IPS-NIHi7 (cell line): ENCODE measurements around the gene SYT6.

Experiments
- DNase-seq: peaks from one replicate; pipeline ENCODE4 v3.0.0; 2012; ENCODE audit warnings: mixed read lengths; ENCODE audit errors: extremely low spot score

Gene SYT6

DNA sequence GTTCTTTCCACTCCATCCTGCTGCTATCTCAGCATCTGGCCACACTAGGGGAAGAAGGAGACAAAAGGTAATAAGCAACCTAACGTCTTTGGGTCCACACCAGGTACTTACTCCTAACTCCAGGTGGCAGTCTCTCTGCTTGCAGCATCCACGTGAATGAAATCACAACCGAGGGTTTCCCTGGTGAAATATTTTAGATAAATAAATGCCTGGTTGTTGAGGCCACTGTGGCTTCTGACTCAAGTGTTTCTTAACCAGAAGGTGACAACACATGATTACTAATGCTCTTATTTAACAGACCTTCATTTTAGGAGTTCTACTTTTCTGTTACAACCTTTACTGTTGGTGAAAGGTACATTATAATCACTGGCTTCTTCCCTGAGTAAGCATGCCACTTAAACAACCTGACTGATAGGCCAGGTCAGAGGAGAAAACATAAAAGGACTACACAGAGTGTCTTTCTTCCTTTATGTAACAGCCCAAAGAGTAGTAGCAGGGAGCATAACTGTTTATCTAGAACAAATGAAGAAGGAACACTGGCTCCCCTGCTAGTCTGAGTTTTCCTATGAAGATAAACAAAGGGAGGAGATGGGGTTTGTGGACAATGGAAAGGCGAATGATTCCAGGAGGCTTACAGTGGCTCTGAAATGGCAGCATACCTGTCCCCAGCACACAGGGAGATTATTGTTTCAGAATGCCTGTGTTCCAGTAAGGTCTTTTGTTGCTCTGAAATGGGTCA lies 59.9 kb downstream of the SYT6 start:
- no peak for DNase-seq

DNA sequence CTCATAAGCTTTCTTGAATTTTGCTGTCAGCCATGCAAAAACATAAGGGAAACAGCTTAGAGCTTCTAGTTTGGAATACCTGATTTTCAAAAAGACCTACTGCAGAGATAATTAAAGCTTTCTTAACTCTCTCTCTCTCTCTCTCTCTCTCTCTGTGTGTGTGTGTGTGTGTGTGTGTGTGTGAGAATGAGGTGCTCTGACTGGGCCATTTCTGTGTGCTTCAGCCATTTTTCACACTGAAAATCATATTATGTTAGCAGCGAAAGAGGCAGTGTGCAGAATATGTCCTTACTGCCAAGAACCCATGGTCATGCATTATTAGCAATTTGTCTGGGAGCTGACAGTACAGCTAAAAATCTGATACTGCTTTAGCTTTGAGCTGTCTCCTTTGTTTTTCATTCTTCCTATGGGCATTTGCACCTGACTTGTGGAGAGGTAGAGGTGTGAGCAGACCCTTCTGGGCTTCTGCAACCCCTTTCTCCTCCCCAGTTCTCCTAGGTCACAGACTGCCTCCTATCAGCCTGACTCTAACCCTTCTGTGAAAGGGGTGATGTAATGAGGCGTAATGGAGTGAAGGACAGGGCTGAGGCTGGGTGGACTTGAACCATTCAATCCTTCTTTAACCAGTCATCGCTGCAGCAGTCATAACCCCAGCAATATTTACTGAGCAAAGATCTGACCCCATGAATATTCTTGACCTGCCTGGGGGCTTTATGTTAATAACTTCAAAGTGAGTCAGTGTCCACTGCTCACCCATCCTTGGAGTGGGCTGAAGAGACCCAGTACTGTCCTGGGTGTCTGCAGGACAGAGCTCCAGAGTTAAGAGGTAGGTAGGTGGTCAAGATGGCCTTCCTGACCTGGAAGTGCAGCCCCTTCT lies 61.2 kb downstream of the SYT6 start:
- no peak for DNase-seq

DNA sequence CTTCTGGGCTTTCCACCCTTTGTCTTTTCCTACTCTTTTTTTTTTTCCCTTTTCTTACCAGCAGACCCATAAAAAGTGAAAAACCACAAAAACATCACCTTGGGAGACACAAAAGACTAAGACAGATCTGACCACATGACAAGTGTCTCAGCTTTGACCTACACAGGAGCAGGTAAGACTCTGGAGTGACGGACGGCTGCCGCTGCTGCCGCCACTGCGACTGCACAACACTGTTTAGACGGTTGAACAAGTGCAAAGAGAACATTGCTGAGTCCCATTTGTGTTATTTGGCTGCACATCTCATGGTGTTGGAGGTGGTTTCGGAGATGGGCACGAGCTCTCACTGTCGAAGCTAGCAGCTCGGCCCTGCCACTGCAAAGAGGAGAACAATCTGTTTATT lies 62.0 kb downstream of the SYT6 start:
- no peak for DNase-seq

DNA sequence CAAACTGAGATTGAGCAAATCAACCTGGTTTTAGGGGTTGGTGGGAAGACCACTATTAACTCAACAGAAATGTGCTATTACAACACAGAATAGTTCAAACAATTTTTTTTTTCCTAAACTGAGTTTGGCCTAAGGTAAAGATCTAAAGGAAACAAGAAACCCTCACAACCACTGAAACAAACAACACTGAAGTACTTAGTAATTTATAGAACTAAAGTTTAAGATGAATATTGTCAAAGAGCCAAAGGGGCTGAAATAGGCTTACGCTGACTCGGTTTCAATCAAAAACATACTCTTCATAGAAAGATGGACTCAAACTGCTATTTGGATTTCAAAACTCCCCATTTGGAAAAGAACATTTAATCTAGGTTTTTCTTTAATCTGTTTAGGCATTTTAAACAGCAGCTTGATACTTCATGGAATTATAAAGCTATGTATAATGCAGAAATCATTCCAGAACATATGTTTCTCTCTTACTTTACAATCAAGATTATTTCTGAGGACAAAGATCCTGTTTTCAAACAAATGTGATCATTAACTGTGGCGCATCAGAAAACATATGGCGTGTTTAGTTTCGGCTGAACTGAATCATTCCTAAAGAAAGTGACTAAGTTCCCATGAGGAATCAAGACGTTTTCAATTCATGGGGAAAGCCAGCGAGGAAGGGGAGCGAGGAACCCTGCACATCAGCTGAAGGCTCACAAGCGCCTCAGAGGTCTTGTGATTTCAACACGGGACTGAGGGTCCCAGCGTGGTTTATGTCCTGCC lies 62.7 kb downstream of the SYT6 start:
- no peak for DNase-seq

DNA sequence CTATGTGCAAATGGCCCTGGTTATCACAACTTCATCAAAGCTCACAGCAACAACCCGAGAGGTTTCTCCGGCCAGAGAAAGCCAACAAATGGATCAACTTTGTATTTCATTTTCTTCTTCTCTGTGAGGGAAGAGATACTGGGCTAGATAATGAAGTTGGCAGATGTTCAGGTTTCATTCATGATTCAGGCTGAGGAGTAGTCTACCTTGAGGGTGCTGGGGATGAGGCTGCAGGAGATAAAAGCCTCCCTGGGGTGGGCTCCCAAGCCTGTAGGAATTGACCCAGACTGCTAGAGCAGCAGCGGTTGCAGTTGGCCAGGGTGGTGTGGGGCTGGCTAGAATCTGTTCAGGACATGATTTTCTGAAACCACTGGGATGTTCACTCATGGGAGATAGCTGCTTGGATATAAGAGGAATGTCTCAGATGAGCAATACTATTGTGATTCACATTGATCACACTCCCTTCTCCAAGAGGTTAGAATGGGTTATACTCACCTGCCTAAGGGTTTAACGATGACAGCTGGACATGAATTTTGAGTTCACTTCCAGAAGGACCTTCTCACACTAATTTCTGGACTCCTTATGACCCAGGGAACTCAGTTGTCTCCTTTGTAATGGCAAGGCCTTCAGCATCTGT lies 64.0 kb downstream of the SYT6 start:
- DNase-seq: no peak

DNA sequence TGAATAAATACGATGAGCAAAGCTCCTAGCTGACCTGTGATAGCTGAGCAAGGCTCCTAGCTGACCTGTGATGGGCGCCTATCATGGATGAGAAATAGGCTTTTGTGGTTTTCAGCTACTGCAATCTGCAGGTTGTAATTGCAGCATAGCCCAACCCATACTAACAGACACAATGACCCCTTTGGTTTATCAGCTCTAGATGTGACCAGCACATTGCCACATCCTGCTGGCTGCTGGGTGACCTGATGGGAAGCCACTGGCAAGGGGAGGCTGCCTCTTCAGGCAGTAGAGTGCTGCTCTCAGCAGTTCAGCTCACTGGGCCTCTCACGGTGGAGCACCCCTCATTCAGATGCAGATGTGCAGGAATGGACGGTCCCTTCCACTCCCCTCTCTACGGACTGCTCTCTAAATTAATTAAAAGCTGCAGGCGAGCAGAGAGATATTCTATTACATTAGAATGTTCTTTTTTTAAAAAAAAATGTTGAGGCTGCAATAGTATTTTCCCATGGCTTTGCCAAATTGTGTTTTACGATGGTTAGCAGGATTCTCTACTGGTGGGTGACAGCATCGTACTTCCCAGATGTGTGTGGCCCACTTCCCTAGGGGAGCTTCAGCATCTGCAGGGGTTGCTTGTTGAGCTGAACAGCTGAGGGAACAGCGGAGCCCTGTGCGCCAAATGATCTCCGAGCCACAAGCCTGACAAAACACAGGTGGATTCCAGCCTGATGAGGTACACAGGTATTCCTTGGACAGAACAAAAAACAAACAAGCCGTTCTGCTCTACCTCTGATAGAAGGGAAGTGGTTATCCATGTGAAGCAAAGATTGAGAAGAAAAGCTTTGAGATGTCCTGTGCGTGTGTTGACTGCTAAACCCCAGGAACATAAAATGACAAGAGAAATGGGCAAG lies 65.0 kb downstream of the SYT6 start:
- DNase-seq: peak; percentile 58

DNA sequence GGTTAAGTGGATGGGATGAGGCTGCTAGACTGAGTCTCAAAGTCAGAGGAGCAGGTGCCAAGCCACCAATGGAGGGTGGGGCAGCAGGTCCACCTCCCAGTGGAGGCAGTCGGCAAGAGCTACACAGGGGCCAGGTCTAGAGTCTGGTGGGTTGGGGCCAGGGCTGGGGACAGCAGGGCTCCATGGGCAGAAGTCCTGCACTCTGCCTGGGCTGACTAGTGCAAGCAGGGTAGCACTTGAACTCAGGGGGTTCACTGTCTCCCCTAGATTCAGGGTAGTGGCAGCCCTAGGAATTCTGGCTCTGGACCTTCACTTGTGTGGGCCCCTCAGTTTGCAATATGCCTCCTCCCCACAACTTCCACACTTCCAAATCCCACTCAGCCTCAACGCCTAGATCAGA lies 66.2 kb downstream of the SYT6 start:
- no peak for DNase-seq

DNA sequence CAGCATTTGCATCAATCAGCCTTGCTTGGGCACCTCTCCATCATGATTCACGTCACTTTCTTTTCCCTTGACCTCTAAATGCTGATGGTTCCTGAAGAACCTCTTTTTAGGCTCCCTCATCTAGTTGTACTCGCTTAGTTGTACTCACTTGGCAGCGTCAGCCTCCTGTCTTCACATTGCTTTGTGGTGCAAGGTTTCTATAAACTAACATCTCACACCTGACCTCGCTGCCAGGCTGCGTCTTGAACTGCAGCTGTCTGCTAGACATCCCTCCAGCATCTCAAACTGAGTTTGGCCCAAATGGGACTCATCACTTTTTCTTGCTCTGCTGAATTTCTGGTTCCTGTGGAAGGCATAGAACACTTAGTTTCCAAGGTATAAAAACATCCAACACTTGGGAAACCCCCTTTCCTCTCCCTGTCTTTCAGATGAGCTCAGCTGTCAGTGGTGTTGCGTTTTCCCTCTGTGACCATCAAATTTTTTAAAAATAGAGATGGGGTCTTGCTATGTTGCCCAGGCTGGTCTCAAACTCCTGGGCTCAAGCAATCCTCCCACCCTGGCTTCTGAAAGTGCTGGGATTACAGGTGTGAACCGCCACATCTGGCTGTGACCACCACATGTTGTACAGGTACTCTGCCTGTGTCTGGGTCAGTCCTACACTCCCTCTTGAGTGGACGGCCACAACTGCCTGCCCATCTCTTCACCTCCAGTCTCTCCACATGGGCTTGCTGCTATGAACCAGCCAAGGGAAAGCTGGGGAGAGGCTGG lies 66.9 kb downstream of the SYT6 start:
- DNase-seq: no peak

DNA sequence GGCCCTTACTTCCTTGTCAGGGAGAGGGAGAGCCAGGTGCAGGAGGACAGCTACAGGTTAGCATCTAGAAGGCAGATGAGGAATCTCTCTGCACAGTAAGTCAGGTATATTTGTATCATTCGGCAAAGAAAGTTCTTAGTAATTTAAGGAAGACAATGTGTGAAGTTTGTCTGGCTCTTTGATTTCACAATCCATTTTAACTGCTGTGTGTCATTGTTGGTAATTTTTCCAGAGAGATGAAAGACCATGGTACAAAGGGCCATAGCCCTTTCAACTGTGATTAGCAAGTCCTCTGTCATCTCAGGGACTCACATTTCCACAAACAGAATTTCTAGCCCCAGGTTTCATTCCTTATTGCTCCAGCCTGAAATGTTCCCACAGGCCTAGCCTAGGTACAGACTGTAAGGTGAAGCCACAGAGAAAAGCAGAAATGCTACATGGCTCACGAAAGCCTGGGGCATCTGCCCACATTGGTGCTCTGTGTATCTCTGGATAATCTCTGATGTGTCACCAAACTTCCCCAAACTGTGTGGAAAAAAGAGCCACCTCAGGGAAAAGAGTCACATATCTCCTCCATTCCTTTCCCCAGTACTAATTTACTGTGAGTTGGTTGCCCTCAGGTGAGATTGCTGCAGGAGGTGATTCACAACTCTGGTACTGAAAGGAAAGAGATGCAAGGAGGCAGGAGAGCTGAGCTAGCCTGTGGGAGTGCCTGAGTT lies 70.6 kb downstream of the SYT6 start:
- DNase-seq: no peak

DNA sequence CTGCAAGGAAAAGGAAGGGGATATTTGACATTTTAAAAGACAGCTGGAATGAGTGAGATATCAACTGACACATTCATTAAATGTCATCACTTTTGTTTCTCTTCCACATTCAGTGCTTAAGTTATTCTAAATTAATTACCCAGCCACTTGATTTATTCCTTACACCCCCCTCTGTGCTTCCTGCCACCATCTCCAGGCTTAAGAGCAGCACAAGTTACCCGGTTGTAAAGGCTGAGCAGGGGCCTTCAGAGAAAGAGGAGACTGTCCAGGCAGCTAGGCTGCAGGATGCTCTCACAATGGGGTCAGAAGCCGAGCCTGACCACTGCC lies 71.4 kb downstream of the SYT6 start:
- DNase-seq: no peak

DNA sequence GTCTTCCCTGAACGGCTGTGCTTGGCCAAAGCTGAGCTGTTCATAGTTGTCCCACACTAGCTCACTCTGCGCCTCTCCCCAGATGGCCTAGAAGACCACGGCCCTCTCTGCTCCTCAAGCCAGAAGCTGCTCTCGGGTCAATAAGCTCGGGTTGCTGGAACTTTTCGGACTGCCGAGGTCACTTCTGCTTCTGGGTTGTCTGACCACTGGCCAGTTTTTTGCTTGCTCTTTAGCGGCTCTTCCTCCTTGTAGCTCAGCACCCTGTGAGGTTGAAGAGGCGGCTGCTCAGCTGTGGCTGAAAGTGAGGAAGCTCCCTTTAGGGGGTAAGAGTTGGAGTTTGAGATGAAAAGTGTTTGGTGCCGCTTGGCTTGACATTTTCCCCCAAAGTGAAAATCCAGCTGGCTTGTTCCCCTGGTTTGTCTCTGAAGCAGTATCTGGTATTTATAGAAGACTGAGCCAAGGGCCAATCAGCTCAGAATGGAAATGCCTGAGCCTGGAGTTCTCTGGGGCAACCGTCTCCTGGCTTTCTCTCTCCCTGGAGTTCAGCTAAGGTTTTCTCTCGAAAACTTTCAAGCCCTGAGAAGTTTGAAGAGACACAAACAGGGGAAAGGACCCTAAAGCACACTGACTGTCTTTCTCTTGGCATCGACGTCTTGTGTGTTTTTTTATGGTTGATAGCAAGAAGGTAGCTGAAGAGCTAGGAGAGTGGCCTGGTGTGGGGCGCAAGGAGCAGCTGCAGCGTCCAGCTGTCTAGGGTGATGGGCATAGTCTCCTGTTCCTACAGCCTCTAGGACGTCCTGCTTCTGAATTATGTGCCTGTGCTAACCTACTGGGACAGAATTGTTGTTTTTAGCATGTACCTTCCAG lies 72.0 kb downstream of the SYT6 start:
- no peak for DNase-seq

DNA sequence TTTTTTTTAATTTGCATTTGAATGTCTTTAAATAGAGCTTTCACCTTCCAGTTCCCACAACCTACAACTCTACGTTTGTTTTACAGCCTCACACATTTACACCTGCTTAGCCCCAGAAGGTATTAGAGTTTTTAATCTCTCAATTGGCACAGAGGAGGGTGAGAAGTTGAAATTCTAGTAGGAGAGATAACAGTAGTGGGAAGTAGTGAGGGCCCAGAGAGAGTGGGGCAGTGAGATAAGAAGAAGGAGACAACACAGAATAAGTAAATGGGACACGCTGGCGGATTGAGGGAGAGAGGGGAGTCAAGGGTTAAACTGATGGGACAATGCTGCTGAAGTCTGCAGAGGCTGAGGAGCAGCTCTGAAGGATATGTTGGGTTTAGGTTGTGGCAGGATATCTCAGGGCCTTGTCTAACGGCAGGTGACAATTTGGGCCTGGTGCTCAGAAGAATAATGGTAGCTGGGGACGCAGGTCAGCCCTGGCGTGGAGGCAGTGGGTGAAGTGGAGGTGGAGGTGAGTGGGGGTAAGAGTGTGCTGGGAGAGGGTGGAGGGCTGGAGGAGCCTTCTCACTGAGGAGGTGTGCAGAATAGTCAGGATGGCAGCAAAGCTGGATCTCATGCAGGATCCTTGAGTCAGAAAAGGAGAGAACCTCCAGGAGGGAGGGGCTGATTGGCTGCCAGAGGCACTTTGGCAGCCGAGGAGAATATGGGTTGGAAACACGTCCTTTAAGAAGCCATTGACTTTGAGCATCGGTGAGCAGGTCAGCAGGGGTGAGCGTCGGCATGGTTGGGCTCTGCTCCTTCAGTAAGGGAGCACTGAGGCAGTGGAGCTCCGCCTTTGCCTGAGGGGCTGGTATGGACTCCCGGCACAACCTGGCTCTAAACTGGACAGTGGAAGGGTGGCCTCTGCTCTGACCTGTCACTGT lies 72.9 kb downstream of the SYT6 start:
- no peak for DNase-seq

DNA sequence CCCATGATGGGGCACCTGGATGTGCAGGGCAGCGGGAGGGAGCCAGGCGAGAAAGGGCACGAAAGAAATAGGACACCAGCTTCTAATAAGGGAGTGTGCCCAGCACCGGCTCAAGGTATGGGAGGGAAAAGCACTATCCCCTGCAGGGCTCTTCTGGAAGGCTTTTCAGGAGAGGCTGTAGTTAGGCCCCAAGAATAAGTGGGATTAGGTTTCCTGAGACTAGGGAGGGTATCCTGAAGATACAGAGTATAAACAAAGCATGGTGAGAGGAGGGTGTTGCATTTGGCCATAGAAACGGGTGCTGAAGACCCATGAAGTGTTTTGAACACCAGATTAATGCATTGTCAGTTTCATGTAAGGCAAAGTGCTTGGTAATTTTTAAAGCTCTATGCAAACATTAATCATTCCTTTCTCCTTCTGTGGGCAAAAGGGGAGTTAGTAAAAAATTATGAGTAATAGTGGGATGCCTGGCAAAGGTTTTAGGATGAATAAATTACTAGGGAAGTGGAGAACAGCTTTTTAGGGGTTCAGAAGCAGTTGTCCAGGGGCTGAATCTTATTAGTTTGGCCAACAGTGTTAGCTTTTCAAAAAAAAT lies 74.0 kb downstream of the SYT6 start:
- no peak for DNase-seq

DNA sequence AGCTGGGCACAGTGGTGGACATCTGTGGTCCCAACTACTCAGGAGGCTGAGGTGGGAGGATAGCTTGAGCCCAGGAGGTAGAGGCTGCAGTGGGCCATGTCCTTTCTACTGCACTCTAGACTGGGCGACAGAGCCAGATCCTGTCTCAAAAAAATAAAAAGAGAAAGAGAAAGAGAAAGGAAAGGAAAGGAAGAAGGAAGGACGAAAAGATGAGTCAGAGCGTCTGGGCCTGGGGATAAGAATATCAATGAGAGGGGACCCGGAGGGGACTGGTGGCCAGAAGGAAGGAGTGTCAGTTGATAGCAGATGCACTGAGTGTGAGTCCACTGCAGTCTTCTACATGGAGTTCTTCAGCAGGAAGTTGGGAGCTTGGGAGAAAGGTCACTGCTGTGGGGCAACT lies 75.6 kb downstream of the SYT6 start:
- no peak for DNase-seq

DNA sequence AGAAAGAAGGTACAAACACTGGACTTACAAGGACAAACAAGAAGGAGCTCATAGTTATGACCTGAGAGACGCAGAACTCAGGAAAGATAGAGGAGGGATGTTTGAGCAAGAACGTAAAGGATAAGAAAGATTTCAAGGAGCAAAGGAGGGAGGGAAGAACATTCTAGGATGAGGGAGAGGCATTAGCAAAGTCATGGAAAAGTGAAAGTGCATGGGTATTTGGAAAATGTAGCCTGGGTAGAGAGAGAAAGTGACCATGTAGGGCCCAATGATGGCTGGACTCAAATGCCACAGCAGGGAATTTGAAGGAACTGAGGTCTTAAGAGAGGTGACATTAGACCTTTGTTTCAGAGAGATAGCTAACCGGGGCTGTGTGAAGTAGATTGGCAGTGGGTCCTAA lies 76.5 kb downstream of the SYT6 start:
- DNase-seq: no peak

DNA sequence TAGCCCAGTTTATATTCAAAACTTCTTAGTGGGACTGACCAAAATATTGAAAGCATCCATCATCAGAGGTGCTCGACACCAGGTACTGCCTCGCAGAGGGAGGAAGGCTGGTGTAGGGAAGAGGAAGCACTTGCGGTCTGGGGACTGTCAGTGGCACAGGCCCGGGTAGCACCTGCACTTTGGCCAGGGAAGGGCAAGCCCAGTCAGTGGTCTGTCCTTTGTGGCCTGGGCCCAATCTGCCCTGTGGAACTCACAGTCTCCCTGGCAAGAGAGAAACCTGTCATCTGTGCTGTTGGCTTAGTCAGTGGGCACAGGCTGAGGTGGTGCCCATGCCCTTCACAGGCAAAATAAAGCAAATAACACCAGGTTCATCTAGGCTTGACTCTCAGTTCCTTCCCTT lies 77.4 kb downstream of the SYT6 start:
- no peak for DNase-seq
